ENCODE results near the gene PTPRM.

The PTPRM gene

GRCh38 chr18:8357320-8357719 is 790.2 kb downstream of the PTPRM start:
- no peak for DNase-seq

DNA sequence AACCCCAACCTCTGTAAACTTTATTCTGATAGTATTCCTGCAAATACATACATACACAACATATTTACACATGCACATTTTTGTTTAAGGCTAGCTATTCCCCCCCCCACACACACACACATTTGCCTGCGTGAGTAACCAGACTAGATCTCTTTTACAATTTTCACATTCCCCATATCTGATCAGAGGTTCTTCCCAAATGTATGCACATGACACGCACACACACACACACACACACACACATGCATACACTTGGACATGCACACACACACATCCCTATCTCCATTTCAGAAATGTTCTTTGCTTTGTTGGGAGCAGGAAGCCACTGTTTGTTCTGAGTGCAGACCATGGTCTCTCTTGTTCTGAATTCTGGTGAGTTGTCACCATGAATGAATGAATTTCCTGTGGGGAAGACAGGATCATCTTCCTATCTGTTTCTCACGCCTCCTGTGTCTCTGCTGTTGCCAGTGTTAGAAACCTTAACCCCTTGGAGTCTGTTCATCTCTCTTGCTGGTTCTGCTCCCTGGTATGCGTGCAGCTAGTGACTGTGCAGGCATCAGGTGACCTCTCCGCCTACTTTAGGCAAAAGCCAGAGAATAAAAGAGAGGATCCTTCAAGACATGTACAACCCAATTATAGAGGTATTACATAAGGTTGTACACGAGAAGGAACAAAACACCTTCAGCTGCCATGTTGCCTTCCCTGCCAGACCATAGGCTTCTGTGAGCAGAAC is 791.1 kb downstream of the PTPRM start:
- DNase-seq = no peak

GRCh38 chr18:8359076-8359475 is 792.0 kb downstream of the PTPRM start:
- no peak for DNase-seq

- DNase-seq = no peak
Observed at GRCh38 chr18:8359481-8359880, 792.4 kb downstream of the PTPRM start.

DNA sequence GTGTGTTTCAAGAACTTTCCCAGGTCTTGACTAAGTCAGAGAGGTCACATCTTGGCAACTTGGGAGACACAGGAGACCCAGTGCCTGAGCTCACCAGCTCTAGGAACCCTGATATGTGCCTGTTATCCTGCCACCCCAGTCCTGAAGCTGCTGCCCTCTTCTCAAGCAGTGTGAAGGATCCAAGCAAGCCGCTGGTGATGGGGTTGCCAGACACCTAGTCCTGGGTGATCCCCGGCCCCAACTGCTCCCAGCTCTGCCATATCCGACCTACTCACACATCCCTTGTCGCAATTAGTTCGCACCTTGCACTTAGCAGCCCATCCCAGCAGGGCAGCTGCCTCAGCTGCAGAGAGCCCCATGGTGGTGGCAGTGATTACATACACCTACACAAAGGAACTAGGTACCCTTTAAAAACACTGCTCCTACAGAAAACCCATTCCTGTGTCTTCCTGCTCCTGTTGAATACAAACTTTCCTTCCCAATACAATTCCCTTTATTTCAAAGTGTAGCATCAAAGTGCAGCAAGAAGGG is 794.9 kb downstream of the PTPRM start:
- no peak for DNase-seq

GRCh38 chr18:8362863-8363262 is 795.7 kb downstream of the PTPRM start:
- no peak for DNase-seq

DNA sequence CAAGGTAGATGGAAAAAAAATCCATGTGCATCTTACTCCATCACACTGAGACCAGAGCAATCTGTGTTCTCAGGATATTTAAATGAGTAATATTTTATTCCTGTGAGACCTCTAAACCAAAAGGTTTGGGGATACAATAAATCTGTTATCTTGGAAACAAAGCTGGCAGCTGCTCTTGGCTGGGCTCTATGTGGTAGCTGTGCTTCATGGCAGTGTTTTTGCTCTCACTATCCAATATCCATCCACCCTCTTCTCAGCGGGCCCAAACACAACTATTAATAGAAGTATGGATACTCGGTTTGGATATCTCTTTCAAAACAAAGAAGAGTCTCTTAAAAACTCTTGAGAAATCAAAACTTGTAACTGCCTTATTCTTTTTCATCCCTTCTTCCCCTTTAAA is 797.3 kb downstream of the PTPRM start:
- no peak for DNase-seq

GRCh38 chr18:8365006-8365405 is 797.9 kb downstream of the PTPRM start:
- DNase-seq = no peak

GRCh38 chr18:8365528-8365927 is 798.4 kb downstream of the PTPRM start:
- no peak for DNase-seq

- DNase-seq = no peak
Observed at GRCh38 chr18:8366070-8366469, 799.0 kb downstream of the PTPRM start.

DNA sequence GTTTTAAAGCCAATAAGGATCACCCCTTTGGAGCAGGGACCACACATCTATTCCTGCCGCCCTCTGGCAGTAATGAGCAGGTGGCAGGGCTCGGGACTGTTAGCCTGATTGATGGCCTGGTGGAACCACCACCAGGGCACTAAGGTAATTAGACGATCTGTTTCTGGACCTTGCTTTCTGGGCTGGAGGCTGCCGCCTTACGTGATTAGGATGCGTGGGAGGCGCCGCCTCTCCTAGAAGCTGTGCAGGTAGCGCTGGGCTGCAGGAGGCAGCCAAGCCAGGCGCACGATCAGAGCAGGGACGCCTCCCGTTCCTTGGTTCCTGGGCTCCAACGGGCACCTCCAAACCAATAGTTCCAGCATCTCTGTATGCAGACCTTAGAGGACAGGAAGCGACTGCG is 799.5 kb downstream of the PTPRM start:
- DNase-seq = no peak

GRCh38 chr18:8367217-8367988 is 800.3 kb downstream of the PTPRM start:
- no peak for DNase-seq

DNA sequence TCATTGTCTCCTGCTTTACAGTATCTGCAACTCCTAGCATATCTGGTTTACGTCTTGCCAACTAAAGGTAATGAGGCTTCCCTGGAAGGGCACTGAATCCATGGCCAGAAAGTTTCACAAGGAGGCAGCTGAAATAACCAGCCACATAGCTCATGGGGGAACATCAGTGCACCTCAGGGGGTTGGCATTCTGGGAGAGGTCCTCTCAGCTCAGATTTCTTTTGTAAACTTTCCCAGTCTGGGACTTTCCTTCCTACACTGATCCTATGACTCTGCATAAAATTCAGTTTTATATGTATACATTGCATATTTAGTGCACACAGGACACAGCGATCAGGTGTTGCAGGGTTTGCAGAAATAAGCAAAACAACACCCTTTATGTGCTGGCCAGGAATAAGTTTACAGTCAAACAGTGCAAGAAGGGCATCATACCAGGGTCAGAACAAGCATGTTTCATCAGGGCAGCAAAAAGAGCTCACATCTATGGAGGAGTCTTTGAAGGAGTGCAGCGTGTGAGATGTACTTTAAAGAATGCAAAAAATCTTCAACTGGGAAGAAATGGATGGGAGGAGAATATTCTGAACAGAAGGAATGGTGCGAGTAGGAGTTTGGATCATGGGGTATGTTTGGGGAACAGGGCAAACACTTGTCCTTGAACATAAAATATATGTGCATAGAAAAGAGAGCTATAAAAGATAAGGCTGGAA is 801.5 kb downstream of the PTPRM start:
- no peak for DNase-seq

GRCh38 chr18:8373486-8373885 is 806.4 kb downstream of the PTPRM start:
- no peak for DNase-seq

- no peak for DNase-seq
Observed at GRCh38 chr18:8374676-8375075, 807.6 kb downstream of the PTPRM start.

DNA sequence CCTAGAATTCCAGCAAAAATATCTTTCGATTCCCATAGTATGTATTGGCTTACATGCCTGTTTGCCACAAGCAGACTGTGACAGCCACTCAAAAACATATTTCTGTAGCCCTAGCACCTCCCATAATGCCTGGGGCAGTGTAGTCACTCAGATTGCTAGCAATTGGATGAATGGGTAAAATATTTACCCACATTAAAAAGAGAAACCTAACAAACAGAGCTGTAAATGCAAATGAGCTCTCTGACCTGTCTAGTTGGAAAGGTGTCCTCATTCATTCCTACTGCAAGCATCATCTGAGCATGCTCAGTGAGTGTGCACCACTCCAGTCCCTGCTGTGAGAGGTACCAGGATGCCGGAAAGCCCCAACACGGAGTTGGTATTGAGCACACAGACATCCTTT is 808.1 kb downstream of the PTPRM start:
- DNase-seq = no peak

GRCh38 chr18:8376113-8376512 is 809.0 kb downstream of the PTPRM start:
- no peak for DNase-seq

GRCh38 chr18:8379187-8379941 is 812.2 kb downstream of the PTPRM start:
- DNase-seq = no peak

DNA sequence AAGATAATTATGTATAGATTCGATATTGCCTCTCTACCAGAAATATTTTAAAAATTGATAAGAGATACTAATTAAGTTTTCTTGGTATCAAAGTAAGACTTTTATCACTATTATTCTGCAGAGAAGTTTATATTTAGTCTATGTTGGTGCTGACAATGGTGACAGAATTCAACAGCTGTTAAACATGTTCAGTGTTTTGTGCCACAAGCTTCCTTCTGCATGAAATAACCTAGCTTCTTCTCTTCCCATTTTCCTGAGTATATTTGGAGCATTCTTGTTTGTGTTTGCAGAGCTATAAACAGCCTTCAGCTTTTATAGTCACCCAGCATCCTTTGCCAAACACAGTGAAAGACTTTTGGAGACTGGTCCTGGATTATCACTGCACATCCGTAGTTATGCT is 812.9 kb downstream of the PTPRM start:
- DNase-seq = no peak

DNA sequence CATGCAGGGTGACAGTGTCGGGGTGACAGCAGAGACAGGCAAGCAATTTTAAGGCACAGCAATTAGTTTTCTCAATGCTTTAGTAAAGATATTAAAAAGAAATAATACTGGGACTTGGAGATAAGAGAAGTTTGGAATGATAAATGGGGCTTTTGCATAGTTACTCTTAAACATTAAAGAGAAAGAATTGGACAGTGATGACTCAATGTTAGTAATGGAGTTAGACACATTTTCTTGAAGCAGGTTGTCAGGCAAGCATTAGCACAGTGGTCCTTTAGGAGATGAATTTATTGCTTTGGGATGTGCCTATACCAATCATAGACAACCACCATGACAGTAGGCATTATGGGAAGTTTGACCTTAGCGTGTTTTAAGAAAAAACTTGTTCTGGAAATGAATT is 813.8 kb downstream of the PTPRM start:
- no peak for DNase-seq

GRCh38 chr18:8381821-8382459 is 814.8 kb downstream of the PTPRM start:
- no peak for DNase-seq

- no peak for DNase-seq
Observed at GRCh38 chr18:8385400-8385799, 818.3 kb downstream of the PTPRM start.
